ENCODE results near the gene ACTR5. TPM values are rescaled to one million over a fixed set of nuclear protein-coding genes. Genes with fewer than 3 reads are reported as not detected.
A peak's percentile ranks its signal among the peaks of the same experiment; 100 is the strongest.

ACTR5 gene
- total RNA-seq, result 3.0 TPM
- long read RNA-seq, transcript ACTR5-201 (9 exons, 2,565 nt), result major isoform, 16 of 17 reads
- long read RNA-seq, partial matches to known transcripts, result 0 of 17 reads
- long read RNA-seq, other reads (novel, unspliced or antisense), result 1 of 17 reads

GRCh38 chr20:38748097-38748860 is at the start of gene ACTR5:
ACTR5 (plus strand) TSS chr20:38748460; CDS start chr20:38748479, 19 bp downstream.
- peak; percentile 98 for DNase-seq (ENCODE audit: low spot score)
- intact Hi-C loops (cut with DNase I), result no loop called here

GRCh38 chr20:38698541-38698940 is 49.7 kb upstream of the ACTR5 start:
- DNase-seq (ENCODE audit: low spot score), result no peak
- intact Hi-C loops (cut with DNase I), result no loop called here

DNA sequence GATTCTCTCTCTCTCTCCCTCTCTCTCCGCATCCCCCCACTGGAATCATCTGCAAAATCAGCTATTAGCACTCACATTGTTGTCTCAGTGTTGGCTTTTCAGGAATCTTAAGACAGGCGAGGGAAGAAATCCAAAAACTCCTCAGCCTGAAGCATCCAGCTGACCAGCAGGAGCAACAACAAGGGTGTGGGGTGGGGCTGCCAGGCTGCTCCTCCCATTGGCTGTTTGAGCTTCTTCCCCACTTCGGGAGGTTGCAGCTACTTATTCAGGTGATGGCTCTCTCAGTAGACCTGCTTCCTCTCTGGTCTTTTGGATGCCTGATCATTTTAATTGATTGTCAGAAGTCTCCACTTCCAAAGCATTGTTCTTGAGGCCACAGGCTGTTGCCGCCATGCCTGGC is 48.1 kb upstream of the ACTR5 start:
- intact Hi-C loops (cut with DNase I), result no loop called here
- DNase-seq (ENCODE audit: low spot score), result no peak

DNA sequence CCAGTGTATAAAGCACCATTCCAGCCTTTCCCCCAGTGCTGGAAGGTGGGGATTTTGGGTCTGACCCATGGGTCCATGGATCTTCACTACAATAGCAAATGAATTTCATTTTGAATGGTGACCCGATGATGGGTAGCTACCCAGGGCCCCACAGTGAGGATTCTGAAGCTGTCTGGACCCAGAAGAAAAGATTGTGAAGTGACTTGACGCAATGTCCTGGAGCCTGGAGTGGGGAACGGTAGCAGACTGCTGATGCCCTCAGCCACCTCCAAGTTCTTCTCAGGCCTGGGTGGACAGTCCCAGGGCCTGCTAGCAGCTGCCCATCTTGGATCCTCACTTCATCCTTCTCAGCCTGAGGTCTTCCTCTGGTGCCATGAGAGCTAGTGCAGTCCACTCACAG is 47.3 kb upstream of the ACTR5 start:
- no peak for DNase-seq (ENCODE audit: low spot score)
- intact Hi-C loops (cut with DNase I), result no loop called here

GRCh38 chr20:38703526-38703925 is 44.7 kb upstream of the ACTR5 start:
- intact Hi-C loops (cut with DNase I), result no loop called here
- peak; percentile 24 for DNase-seq (ENCODE audit: low spot score)

DNA sequence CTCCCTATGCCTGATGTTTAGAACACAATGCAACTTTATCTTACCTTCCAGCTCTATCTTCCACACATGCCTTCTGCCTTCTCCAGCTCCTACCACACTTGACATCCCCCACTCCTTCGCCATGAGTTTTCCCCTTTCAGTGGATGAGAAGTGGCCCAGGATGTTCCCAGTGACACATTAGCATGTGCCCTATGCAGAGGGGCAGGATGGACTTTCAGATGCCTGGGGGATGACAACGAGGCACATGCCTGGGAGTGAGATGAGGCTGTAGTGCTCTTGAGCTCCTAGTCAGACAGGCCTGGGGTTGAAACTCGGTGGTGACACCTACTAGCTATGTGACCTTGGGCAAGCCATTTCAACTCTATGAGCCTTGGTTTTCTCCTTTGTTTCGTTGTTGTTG is 44.1 kb upstream of the ACTR5 start:
- no peak for DNase-seq (ENCODE audit: low spot score)
- intact Hi-C loops (cut with DNase I), result no loop called here

- intact Hi-C loops (cut with DNase I), result no loop called here
These were observed 41.8 kb upstream of the ACTR5 start for GRCh38 chr20:38706509-38706908.

DNA sequence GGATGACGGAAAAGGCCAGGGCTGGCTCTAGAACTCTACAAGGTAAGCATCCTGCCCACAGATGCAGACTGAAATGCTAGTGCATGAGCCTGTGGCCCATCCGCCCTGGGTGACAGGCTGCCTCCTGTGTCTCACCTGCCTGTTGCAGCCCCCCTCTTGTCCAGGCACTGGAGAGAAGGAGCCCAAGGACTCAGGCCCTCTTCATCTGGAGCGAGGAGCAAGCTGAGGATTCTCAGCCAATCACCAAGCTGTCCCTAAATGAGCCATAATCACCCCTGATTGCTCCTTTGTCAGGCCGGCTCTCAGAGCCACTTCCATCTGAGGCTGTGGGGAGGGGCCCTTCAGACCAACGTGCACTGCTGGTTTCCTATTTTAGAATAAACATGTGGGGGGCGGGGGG is 34.0 kb upstream of the ACTR5 start:
- intact Hi-C loops (cut with DNase I), result no loop called here
- no peak for DNase-seq (ENCODE audit: low spot score)

More at GRCh38 chr20:38706509-38706908, 41.8 kb upstream of the ACTR5 start:
- DNase-seq (ENCODE audit: low spot score), result no peak

- DNase-seq (ENCODE audit: low spot score), result no peak
- intact Hi-C loops (cut with DNase I), result no loop called here
These were observed 32.6 kb upstream of the ACTR5 start for GRCh38 chr20:38715646-38716045.

GRCh38 chr20:38722683-38723016 is 25.6 kb upstream of the ACTR5 start:
- intact Hi-C loops (cut with DNase I), result no loop called here

GRCh38 chr20:38723017-38723847 is 25.0 kb upstream of the ACTR5 start:
- DNase-seq (ENCODE audit: low spot score), result no peak
- intact Hi-C loops (cut with DNase I), result no loop called here

More at GRCh38 chr20:38722683-38723016, 25.6 kb upstream of the ACTR5 start:
- no peak for DNase-seq (ENCODE audit: low spot score)

DNA sequence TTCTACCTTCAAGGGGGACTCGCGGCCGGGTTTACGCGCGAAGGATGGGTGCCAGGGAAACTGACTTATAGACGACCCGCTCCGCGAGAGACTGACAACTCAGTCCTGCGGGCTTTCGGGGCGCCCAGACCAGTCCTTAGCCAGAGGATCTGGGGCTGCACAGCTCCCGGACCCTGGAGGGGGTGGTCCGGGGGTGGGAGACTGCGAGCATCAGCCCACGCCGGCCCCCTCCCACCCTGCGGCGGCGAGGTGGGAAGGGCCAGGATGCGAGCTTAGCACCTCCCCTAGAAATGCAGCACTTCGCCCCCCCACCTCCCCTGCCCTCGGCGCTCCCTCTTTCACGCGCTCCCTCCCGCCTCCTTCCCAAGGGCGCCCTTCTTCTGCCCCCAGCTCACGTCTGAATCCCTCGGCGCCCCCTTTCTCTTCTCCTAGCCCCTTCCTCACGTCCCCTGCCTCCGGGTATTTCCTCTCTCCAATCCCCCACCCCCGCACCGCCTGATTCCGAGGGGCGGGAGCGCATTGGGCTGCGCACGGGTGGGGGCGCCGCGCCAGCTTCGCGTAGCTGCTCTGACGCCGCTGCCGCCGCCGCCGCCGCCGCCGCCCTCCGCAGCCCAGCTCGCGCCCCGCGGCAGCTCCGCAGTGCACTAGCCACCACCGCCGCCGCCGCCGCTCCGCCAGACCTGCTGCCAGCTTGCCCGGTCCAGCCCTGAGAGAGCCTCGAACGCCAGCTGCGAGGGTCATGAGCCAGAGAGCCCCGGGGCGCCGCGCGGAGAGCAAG is 24.2 kb upstream of the ACTR5 start, which contains the start of gene SLC32A1:
Gene SLC32A1, plus strand, starts transcription at position 639 of the 778 bp plus-strand sequence. CDS start 239 bp downstream, outside the sequence.
- no peak for DNase-seq (ENCODE audit: low spot score)
- intact Hi-C loops (cut with DNase I), result no loop called here

DNA sequence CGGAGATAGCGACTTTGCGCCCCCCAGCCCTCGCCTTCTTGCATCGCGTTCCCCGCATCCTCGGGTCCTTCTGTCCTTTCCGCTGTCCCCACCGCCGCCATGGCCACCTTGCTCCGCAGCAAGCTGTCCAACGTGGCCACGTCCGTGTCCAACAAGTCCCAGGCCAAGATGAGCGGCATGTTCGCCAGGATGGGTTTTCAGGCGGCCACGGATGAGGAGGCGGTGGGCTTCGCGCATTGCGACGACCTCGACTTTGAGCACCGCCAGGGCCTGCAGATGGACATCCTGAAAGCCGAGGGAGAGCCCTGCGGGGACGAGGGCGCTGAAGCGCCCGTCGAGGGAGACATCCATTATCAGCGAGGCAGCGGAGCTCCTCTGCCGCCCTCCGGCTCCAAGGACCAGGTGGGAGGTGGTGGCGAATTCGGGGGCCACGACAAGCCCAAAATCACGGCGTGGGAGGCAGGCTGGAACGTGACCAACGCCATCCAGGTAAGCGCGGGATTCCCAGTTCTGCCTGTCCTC is 23.6 kb upstream of the ACTR5 start:
- intact Hi-C loops (cut with DNase I), result no loop called here
- DNase-seq (ENCODE audit: low spot score), result no peak

DNA sequence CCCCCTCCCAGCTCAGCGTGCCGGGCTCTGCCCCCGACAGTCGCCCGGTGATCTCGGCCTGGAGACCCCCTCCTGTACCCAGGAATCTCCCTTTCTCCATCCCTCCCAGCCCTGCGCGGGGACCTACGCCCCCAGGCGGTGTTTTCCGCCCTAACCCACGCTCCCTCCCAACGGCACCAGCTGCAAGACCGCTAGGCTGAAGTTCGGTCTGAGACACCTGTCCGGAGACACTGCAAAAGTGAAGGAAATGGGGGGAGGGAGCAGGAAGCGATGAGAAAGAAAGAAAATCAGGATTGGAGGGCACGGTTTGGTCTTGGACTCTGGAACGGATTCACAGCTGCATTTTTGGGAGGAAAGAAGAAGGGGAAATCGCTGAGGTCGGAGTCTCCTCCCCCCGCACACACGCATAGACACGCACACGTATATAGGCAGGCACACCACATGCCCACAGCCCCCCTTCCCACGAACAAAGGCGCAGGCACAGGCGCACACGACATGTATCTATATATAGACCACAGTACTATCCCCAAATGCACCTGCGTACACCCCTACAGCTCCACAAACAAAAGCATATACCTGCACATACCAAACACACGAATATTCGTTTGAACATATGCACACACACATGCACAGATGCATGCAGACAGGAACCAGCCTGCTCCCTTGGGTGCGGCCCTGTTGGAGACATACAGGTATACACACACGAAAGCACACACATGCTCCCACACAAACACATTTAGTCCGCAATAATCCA is 22.9 kb upstream of the ACTR5 start:
- no peak for DNase-seq (ENCODE audit: low spot score)
- intact Hi-C loops (cut with DNase I), result no loop called here

DNA sequence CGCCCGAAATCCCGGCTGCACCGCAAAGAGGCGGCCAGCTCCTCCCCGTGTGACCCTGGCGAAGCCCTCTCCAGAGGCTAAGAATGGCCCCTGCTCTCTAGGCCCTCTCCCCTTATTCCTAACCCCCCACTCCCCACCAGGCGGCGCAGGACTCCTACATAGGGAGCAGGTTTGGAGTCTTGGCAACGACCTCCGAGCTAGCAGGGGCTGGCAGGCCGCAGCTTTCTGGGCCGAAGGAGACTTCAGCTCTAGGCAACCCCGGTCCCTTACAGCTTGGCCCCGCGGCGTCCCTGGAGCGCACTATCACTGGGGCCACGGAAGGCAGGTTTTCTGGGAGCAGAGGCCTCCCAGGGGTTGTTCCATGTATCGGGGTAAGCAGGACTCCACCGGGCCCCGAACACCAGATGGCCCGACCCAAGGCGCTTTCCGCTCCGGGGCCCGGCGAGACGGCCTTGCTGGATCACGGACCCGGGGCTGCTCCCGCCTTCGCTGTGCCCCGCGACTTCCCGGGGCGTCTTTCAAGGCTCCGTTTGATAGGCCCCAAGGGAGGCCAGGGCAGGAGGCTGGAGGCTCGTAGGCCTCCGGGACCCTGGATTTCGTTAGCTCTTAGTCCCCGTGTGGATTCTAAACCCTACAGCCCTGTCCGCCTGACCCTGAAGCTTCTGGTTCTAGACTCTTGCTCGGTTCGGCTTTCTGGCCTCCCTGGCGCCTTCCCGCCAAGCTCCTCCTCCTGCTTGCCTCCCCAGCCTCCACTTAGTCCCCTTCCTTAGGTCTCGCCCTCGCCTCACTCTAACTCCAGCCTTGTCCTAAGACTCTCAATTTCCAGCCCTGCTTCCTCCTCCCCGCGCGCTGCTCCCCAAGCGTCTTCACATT is 22.1 kb upstream of the ACTR5 start:
- intact Hi-C loops (cut with DNase I), result no loop called here
- no peak for DNase-seq (ENCODE audit: low spot score)

DNA sequence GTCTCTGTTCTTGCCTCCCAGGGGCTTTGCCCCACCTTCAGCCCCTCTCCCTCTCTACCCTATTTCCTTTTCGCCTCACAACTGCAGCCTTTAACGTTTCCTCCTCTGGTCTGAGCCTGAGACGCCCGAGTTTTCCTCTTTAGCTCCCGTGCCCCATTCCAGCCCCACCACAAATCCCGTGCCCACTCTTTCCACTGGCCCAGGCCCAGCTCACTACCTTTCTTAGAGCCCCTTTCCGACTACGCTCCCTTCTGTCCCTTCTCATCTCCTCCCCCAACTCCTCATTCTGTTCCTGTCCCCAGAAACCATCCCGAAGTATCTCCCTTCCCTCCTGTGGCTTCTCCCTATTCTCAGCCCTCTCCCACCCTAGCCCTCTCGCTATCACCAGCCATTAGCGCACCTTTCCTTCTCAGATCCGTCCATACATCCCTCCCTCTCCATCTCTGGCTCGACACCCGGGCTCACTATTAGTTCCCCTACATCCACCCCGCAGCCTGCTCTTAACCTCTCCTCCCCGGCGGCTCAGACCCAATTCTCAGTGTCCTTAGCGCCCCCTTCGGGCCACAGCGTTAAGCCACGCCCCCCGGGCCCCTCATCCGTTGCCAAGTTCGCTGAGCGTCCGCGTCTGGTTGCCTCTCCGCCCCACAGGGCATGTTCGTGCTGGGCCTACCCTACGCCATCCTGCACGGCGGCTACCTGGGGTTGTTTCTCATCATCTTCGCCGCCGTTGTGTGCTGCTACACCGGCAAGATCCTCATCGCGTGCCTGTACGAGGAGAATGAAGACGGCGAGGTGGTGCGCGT is 21.3 kb upstream of the ACTR5 start:
- intact Hi-C loops (cut with DNase I), result no loop called here
- no peak for DNase-seq (ENCODE audit: low spot score)

DNA sequence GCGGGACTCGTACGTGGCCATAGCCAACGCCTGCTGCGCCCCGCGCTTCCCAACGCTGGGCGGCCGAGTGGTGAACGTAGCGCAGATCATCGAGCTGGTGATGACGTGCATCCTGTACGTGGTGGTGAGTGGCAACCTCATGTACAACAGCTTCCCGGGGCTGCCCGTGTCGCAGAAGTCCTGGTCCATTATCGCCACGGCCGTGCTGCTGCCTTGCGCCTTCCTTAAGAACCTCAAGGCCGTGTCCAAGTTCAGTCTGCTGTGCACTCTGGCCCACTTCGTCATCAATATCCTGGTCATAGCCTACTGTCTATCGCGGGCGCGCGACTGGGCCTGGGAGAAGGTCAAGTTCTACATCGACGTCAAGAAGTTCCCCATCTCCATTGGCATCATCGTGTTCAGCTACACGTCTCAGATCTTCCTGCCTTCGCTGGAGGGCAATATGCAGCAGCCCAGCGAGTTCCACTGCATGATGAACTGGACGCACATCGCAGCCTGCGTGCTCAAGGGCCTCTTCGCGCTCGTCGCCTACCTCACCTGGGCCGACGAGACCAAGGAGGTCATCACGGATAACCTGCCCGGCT is 20.6 kb upstream of the ACTR5 start:
- DNase-seq (ENCODE audit: low spot score), result no peak
- intact Hi-C loops (cut with DNase I), result no loop called here
